DND-41 (cell line): Measurements from ENCODE around the gene UVRAG.

Source experiments
- ATAC-seq: fragments of 200-7000 bp; cut with Tn5 transposase; 3 replicates; pipeline ENCODE4 v1.9.1; 2021; ENCODE audit warnings: low read depth; ENCODE audit not compliant: insufficient read depth
- DNase-seq: peaks from one replicate; pipeline ENCODE4 v3.0.0-alpha.2; 2020
- H2AFZ ChIP-seq: 2 replicates; pipeline ENCODE4 v1.6.0; 2012; ENCODE audit warnings: low read depth, low read length
- H3K27ac ChIP-seq: 2 replicates; pipeline ENCODE4 v1.5.1; 2012; ENCODE audit warnings: low read length, inconsistent platforms
- H3K27me3 ChIP-seq: fragments of 200-600 bp; sonication (generic); 2 replicates; pipeline ENCODE4 v1.6.0; 2012; ENCODE audit warnings: low read length, mild to moderate bottlenecking, inconsistent platforms; ENCODE audit not compliant: insufficient read depth, poor library complexity
- H3K36me3 ChIP-seq: 2 replicates; pipeline ENCODE4 v1.5.1; 2012; ENCODE audit warnings: low read length, inconsistent platforms; ENCODE audit not compliant: insufficient read depth
- H3K4me1 ChIP-seq: 2 replicates; pipeline ENCODE4 v1.5.1; 2012; ENCODE audit warnings: mild to moderate bottlenecking, low read length; ENCODE audit not compliant: insufficient read depth
- H3K4me2 ChIP-seq: 2 replicates; pipeline ENCODE4 v1.6.0; 2012; ENCODE audit warnings: mild to moderate bottlenecking, moderate library complexity, low read length, inconsistent platforms; ENCODE audit not compliant: insufficient read depth
- H3K4me3 ChIP-seq, 2 experiments: fragments of 200-600 bp in 1 of 2; shearing (Covaris generic) in 1 of 2; 2 replicates each; pipeline ENCODE4 v1.5.1; 2012 to 2016; ENCODE audit warnings: inconsistent platforms in 2 of 2, low read length in 2 of 2, mild to moderate bottlenecking in 2 of 2, low read depth in 1 of 2, moderate library complexity in 1 of 2
- H3K79me2 ChIP-seq: 2 replicates; pipeline ENCODE4 v1.6.0; 2012; ENCODE audit warnings: low read length, inconsistent platforms; ENCODE audit not compliant: insufficient read depth
- H3K9ac ChIP-seq: 2 replicates; pipeline ENCODE4 v1.6.0; 2012; ENCODE audit warnings: low read depth, mild to moderate bottlenecking, inconsistent platforms, low read length, moderate library complexity
- H3K9me3 ChIP-seq: 2 replicates; pipeline ENCODE4 v1.5.1; 2012; ENCODE audit warnings: low read length, moderate library complexity, mild to moderate bottlenecking, inconsistent platforms; ENCODE audit not compliant: insufficient read depth, severe bottlenecking
- H4K20me1 ChIP-seq: 2 replicates; pipeline ENCODE4 v1.6.0; 2012; ENCODE audit warnings: low read length; ENCODE audit not compliant: insufficient read depth
- EZH2 ChIP-seq: IDR thresholded peaks from 3 replicates; pipeline ENCODE4 v1.6.1; 2012; ENCODE audit warnings: borderline replicate concordance, low read depth, mild to moderate bottlenecking, moderate library complexity, low read length, inconsistent platforms; ENCODE audit not compliant: severe bottlenecking
- TF ChIP-seq, protein P1 (sequence below): IDR thresholded peaks from 2 replicates; pipeline ENCODE4 v1.5.1; 2012; ENCODE audit warnings: borderline replicate concordance, low read length, moderate library complexity, mild to moderate bottlenecking; ENCODE audit not compliant: poor library complexity, severe bottlenecking; ENCODE audit errors: extremely low read depth

UVRAG gene

DNA sequence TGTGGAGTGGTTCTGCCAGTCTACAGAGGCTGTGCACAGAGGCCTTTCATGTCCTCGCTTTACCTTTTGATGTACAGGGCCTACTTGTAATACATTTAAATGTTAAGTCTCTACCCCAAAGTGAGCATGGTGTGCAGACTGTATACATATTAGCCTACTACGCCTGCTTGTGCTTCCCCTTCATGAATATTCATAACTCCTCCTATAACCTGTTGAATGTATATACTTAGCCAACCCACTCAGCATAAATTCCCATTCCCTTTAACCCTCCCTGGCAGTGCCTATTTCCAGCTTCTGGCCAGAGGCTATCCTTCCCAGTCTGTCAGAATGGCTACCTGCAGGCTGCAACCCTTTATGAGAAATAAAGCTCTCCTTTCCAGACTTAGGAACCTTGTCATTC is 275.2 kb downstream of the UVRAG start:
- no peak for DNase-seq
- Histone ChIP-seq H3K4me2 (no peak overlapping the region), H3K79me2 (no peaks in the 10 kb centered on the region), H3K36me3 (no peaks in the 10 kb centered on the region; the same call in 1 of the 2 replicates), H3K9me3 (no peaks in the 10 kb centered on the region), H3K4me3 (no peak overlapping the region), H3K27me3 (no peaks in the 10 kb centered on the region), H3K4me1 (no peaks in the 10 kb centered on the region), H3K27ac (no peak overlapping the region), H3K9ac (no peak overlapping the region), H4K20me1 (no peaks in the 10 kb centered on the region), H2AFZ (no peak overlapping the region)
- no peak for ATAC-seq
- TF ChIP-seq, protein P1, sequence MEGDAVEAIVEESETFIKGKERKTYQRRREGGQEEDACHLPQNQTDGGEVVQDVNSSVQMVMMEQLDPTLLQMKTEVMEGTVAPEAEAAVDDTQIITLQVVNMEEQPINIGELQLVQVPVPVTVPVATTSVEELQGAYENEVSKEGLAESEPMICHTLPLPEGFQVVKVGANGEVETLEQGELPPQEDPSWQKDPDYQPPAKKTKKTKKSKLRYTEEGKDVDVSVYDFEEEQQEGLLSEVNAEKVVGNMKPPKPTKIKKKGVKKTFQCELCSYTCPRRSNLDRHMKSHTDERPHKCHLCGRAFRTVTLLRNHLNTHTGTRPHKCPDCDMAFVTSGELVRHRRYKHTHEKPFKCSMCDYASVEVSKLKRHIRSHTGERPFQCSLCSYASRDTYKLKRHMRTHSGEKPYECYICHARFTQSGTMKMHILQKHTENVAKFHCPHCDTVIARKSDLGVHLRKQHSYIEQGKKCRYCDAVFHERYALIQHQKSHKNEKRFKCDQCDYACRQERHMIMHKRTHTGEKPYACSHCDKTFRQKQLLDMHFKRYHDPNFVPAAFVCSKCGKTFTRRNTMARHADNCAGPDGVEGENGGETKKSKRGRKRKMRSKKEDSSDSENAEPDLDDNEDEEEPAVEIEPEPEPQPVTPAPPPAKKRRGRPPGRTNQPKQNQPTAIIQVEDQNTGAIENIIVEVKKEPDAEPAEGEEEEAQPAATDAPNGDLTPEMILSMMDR = no peak

DNA sequence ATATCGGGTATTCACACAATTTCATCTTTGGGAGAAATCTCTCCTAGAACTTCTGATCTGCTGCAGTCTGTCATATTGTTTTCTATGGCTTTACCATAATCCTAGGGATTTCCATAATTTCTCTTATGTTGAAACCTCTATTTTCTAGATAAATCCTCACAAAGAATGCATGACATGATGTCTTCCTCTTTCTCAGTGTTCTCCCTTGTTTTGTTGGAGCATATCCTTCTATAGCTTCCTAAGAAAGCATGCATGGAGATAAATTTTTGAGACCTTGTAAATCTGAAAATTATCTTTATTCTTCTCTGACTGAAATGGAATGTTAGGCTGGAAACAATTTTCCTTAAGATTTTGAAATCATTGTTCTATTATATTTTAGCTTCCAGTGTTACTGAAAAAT is 275.8 kb downstream of the UVRAG start:
- H3K4me3 ChIP-seq = no peak overlapping the region
- H3K79me2 ChIP-seq = no peaks in the 10 kb centered on the region
- no peak overlapping the region for H2AFZ ChIP-seq
- ATAC-seq (no peak), DNase-seq (no peak)
- TF ChIP-seq, protein P1 = no peak
- TF ChIP-seq EZH2 = no peak
- H3K27me3 ChIP-seq = no peaks in the 10 kb centered on the region
- no peaks in the 10 kb centered on the region for H4K20me1 ChIP-seq
- H3K9ac ChIP-seq = no peak overlapping the region
- H3K4me2 ChIP-seq = no peak overlapping the region
- no peaks in the 10 kb centered on the region; the same call in 1 of the 2 replicates for H3K36me3 ChIP-seq
- no peaks in the 10 kb centered on the region for H3K9me3 ChIP-seq
- no peak overlapping the region for H3K27ac ChIP-seq
- H3K4me1 ChIP-seq = no peaks in the 10 kb centered on the region

DNA sequence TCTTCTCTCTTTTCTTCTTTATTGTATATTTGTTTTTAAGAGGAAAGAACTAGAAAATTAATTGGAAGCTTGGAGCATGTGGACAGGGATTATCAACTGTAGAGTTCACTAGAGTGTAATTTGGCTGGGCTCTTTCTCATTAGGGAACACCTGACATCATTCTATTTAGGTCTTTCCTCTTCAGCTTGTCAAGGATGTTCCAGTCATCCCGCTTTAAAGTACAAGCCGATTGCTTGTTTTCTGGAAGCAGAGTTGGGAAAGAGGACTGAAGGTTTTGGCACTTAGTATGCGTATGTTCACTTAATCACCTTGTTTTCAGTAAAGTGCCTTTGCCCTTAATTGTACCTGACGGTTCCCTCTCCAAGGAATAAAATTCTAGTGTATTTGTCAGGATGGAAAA is 279.7 kb downstream of the UVRAG start:
- DNase-seq (no peak), ATAC-seq (no peak)
- H3K4me3 ChIP-seq = no peak overlapping the region
- peaks cover 3% of the 10 kb centered on the region; the same call in 1 of the 2 replicates for H4K20me1 ChIP-seq
- TF ChIP-seq, protein P1 = no peak
- no peak for TF ChIP-seq EZH2
- H3K27me3 ChIP-seq = no peaks in the 10 kb centered on the region
- no peaks in the 10 kb centered on the region for H3K4me1 ChIP-seq
- no peak overlapping the region for H3K27ac ChIP-seq
- H3K79me2 ChIP-seq = no peaks in the 10 kb centered on the region
- no peak overlapping the region for H2AFZ ChIP-seq
- H3K36me3 ChIP-seq = no peaks in the 10 kb centered on the region; the same call in 1 of the 2 replicates
- no peak overlapping the region for H3K4me2 ChIP-seq
- H3K9me3 ChIP-seq = no peaks in the 10 kb centered on the region
- no peak overlapping the region for H3K9ac ChIP-seq

DNA sequence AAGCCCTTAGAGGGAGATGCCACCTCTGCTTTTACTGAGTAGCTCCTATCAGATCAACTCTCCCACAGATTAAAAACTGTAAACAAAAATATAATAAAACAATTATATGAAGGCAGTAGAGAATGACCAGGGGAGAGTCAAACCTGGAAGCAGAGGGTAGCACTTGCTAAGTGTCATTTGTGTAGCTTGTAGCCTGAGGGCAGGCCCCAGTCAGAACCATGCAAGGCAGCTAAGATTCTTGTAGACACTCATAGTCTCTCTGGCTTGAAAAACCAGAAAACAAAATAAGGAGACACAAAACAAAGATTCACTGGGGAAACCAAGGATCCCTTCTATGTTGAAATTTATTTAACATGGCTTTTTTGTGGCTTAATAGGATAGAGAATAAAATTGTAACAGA is 280.9 kb downstream of the UVRAG start:
- Histone ChIP-seq H3K36me3 (no peaks in the 10 kb centered on the region), H2AFZ (no peak overlapping the region), H3K9me3 (no peaks in the 10 kb centered on the region), H3K27ac (no peak overlapping the region), H3K4me1 (no peaks in the 10 kb centered on the region), H3K4me2 (no peak overlapping the region), H4K20me1 (peaks cover 3% of the 10 kb centered on the region; the same call in 1 of the 2 replicates), H3K4me3 (no peak overlapping the region), H3K27me3 (no peaks in the 10 kb centered on the region), H3K9ac (no peak overlapping the region), H3K79me2 (no peaks in the 10 kb centered on the region)
- DNase-seq (no peak), ATAC-seq (no peak)
- TF ChIP-seq, protein P1 = no peak
- TF ChIP-seq EZH2 = no peak
